ENCODE measurements around the gene TEX261. TPM values are rescaled to one million over a fixed set of nuclear protein-coding genes. Genes with fewer than 3 reads are reported as not detected.

The TEX261 gene
- total RNA-seq, 6 donors from 2014 or later: 10.9 to 68.3 (median 33.8) TPM

DNA sequence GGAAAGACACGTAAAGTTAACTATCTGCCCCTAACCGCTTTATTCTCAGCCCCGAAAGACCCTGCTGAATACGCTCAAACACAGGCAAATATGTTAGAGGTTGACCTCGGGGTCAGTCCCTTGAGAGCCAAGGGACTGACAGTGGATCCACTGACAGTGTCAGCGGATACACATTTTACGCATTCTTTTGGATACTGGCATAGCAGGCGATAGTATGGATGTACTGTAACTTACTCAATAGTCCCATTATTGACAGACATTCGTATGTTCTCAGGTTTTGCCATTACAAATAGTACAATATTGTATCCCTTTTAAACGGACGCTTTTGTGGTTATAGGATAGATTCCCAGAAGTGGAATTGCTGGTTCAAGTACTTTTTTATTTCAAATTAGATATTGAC is 45.6 kb downstream of the TEX261 start:
- ATAC-seq (ENCODE audit: low FRiP score in 2 of 2) (no peak), DNase-seq (no peak)
- no peaks in the 10 kb centered on the region for H3K27me3 ChIP-seq
- H3K4me3 ChIP-seq: no peak overlapping the region
- TF ChIP-seq POLR2AphosphoS5 (IDR thresholded peaks at IDR 0.05): no peak
- TF ChIP-seq POLR2A (IDR thresholded peaks at IDR 0.05): no peak
- TF ChIP-seq EP300 (IDR thresholded peaks at IDR 0.05): no peak
- TF ChIP-seq, protein P1, sequence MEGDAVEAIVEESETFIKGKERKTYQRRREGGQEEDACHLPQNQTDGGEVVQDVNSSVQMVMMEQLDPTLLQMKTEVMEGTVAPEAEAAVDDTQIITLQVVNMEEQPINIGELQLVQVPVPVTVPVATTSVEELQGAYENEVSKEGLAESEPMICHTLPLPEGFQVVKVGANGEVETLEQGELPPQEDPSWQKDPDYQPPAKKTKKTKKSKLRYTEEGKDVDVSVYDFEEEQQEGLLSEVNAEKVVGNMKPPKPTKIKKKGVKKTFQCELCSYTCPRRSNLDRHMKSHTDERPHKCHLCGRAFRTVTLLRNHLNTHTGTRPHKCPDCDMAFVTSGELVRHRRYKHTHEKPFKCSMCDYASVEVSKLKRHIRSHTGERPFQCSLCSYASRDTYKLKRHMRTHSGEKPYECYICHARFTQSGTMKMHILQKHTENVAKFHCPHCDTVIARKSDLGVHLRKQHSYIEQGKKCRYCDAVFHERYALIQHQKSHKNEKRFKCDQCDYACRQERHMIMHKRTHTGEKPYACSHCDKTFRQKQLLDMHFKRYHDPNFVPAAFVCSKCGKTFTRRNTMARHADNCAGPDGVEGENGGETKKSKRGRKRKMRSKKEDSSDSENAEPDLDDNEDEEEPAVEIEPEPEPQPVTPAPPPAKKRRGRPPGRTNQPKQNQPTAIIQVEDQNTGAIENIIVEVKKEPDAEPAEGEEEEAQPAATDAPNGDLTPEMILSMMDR (IDR thresholded peaks at IDR 0.05): no peak
- H3K9me3 ChIP-seq: no peaks in the 10 kb centered on the region
- H3K4me1 ChIP-seq: peaks cover 0 to 11% (median 5%) of the 10 kb centered on the region in 4 donors
- 70 to 79% methylated on average over 11 of the region's 11 CpGs for WGBS, 2 donors
- no peak overlapping the region for H3K27ac ChIP-seq
- no peaks in the 10 kb centered on the region for H3K36me3 ChIP-seq

DNA sequence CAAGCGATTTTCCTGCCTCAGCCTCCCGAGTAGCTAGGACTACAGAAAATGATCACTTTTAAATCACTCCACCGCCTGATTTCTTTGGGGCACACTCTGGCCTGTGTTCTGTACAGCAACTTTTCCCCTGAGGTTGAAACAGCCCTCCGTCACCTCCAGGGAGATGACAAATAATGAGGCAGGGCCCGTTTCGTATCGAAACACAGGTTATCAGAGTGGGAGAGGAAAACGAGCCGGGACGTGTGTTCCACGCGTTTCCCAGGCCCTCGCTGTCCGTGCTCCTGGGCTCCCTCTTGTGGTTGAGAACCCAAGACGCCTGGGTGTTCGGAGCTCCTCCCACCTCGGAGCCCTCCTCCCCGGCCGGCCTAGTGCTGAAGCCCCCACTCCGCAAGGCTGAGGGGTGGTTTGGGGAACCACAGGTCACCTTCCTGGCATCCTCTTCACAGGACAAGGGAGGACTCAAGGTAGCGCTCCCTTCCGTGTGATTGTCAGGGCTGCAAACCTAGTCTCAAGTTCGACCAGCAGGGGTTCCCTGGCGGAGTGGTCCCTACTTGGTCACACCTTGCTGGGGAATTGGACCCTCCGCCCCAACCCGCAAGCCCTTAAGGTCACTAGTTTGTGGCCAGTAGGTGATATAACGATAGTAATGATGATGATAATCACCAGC is 46.2 kb downstream of the TEX261 start:
- TF ChIP-seq, protein P1 (IDR thresholded peaks at IDR 0.05): peak; percentile 72 to 86 (median 82)
- TF ChIP-seq EP300 (IDR thresholded peaks at IDR 0.05) (no peak), POLR2AphosphoS5 (IDR thresholded peaks at IDR 0.05) (no peak)
- H3K9me3 ChIP-seq: no peaks in the 10 kb centered on the region
- 11 to 12% methylated on average over 20 to 27 of the region's 27 CpGs for WGBS, 2 donors
- ATAC-seq (ENCODE audit: low FRiP score in 2 of 2) (peak; percentile 87 to 97), DNase-seq (peak; percentile 76)
- peak overlapping the region in 3 of 4 donors; percentile 7 to 34 (median 15) for H3K4me3 ChIP-seq
- peaks cover 0 to 11% (median 5%) of the 10 kb centered on the region in 4 donors for H3K4me1 ChIP-seq
- no peaks in the 10 kb centered on the region for H3K27me3 ChIP-seq
- H3K27ac ChIP-seq: no peak overlapping the region
- H3K36me3 ChIP-seq: no peaks in the 10 kb centered on the region

DNA sequence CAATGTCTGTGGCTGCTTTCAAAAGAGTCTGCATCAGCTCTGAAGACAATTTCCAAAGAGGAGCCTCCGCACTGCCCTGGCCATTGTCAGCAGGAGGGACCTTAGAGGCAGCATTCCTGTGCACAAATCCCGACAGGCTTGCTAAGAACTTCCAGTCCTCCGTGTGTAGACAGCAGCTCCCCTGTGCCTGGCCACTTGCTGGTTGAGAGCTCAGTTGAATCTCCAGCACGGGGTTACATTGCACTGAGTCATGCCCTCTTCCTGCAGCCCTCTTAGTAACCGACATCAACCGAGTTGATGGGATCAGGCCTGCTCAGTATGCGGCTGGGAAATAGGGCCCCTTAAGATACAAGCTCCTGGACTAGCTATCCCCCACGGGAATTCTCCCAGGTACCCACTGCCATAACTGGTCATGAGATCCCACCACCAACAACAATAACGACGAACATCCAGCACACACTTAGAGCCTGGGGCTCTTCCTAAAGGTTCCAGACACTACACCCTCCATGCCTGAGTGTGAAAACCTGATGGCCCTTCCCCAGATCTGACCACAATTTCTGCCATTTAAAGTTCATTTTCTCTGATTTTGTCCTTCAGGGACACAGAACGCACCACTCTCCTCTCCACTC is 47.0 kb downstream of the TEX261 start:
- TF ChIP-seq, protein P1 (IDR thresholded peaks at IDR 0.05): no peak
- TF ChIP-seq POLR2A (IDR thresholded peaks at IDR 0.05) (no peak), EP300 (IDR thresholded peaks at IDR 0.05) (no peak), POLR2AphosphoS5 (IDR thresholded peaks at IDR 0.05) (no peak)
- Histone ChIP-seq H3K27ac (no peak overlapping the region), H3K27me3 (no peaks in the 10 kb centered on the region), H3K4me1 (peaks cover 0 to 11% (median 5%) of the 10 kb centered on the region in 4 donors), H3K9me3 (no peaks in the 10 kb centered on the region), H3K4me3 (peak overlapping the region in 1 of 4 donors; percentile 34), H3K36me3 (no peaks in the 10 kb centered on the region)
- peak in 1 of 2 donors; percentile 18 for DNase-seq
- WGBS, 2 donors: 42 to 65% methylated on average over 5 to 11 of the region's 11 CpGs
- peak in 1 of 2 donors; percentile 9 for ATAC-seq (ENCODE audit: low FRiP score in 2 of 2)

GRCh38 chr2:70946832-70947442 is 47.7 kb downstream of the TEX261 start:
- no peak overlapping the region for H3K27ac ChIP-seq
- peak in 1 of 2 donors; percentile 29 for DNase-seq
- peaks cover 0 to 11% (median 5%) of the 10 kb centered on the region in 4 donors for H3K4me1 ChIP-seq
- no peaks in the 10 kb centered on the region for H3K36me3 ChIP-seq
- no peak overlapping the region for H3K4me3 ChIP-seq
- H3K9me3 ChIP-seq: no peaks in the 10 kb centered on the region
- ATAC-seq (ENCODE audit: low FRiP score in 2 of 2): peak in 1 of 2 donors; percentile 54
- TF ChIP-seq EP300 (IDR thresholded peaks at IDR 0.05) (no peak), POLR2AphosphoS5 (IDR thresholded peaks at IDR 0.05) (no peak), POLR2A (IDR thresholded peaks at IDR 0.05) (no peak)
- TF ChIP-seq, protein P1 (IDR thresholded peaks at IDR 0.05): peak; percentile 41 to 68 (median 64)
- 20% methylated on average over 8 of the region's 8 CpGs for WGBS, 2 donors
- H3K27me3 ChIP-seq: no peaks in the 10 kb centered on the region
